BLaER1 (cell line): ENCODE data around the gene EPC2.

ENCODE experiments used
- H3K27ac ChIP-seq: shearing (Covaris generic); formaldehyde crosslinking; 2 replicates; pipeline ENCODE4 v1.8.1; 2022
- H3K27me3 ChIP-seq: shearing (Covaris generic); formaldehyde crosslinking; 2 replicates; pipeline ENCODE4 v1.8.1; 2022
- H3K36me3 ChIP-seq: shearing (Covaris generic); formaldehyde crosslinking; 2 replicates; pipeline ENCODE4 v1.8.1; 2022
- H3K4me1 ChIP-seq: shearing (Covaris generic); formaldehyde crosslinking; 2 replicates; pipeline ENCODE4 v1.8.1; 2022
- H3K4me2 ChIP-seq: shearing (Covaris generic); formaldehyde crosslinking; 2 replicates; pipeline ENCODE4 v1.8.1; 2022
- H3K4me3 ChIP-seq: shearing (Covaris generic); formaldehyde crosslinking; 2 replicates; pipeline ENCODE4 v1.8.1; 2022
- H3K9ac ChIP-seq: shearing (Covaris generic); formaldehyde crosslinking; 2 replicates; pipeline ENCODE4 v1.8.1; 2022
- H3K9me3 ChIP-seq: shearing (Covaris generic); formaldehyde crosslinking; 2 replicates; pipeline ENCODE4 v1.8.1; 2022
- H4K20me1 ChIP-seq: shearing (Covaris generic); formaldehyde crosslinking; 2 replicates; pipeline ENCODE4 v1.8.1; 2022
- Cebpa-rat ChIP-seq: shearing (Covaris generic); IDR thresholded peaks from 2 replicates; pipeline ENCODE4 v1.8.1; 2022

Gene EPC2

GRCh38 chr2:148614014-148614321, 30.6 kb upstream of the EPC2 start:
- no peak overlapping the region for H3K27ac ChIP-seq
- no peak for TF ChIP-seq Cebpa-rat
- H3K27me3 ChIP-seq, result no peaks in the 10 kb centered on the region
- no peak overlapping the region for H3K4me3 ChIP-seq
- H3K4me2 ChIP-seq, result peak overlapping the region; percentile 21; the same call in 1 of the 2 replicates
- H3K36me3 ChIP-seq, result no peaks in the 10 kb centered on the region
- peaks cover 13% of the 10 kb centered on the region for H3K4me1 ChIP-seq
- no peaks in the 10 kb centered on the region for H4K20me1 ChIP-seq
- no peaks in the 10 kb centered on the region for H3K9me3 ChIP-seq
- H3K9ac ChIP-seq, result no peak overlapping the region

- Histone ChIP-seq H3K4me3 (no peak overlapping the region), H3K9ac (no peak overlapping the region), H3K9me3 (no peaks in the 10 kb centered on the region), H3K27me3 (no peaks in the 10 kb centered on the region), H3K4me1 (peaks cover 13% of the 10 kb centered on the region), H3K27ac (no peak overlapping the region), H4K20me1 (no peaks in the 10 kb centered on the region), H3K4me2 (peak overlapping the region; percentile 21; the same call in 1 of the 2 replicates), H3K36me3 (no peaks in the 10 kb centered on the region)
- TF ChIP-seq Cebpa-rat, result no peak
These were observed 30.1 kb upstream of the EPC2 start for GRCh38 chr2:148614322-148615049.

- H3K9ac ChIP-seq, result no peak overlapping the region
- peaks cover 13% of the 10 kb centered on the region for H3K4me1 ChIP-seq
- H3K4me3 ChIP-seq, result no peak overlapping the region
- no peak for TF ChIP-seq Cebpa-rat
- no peaks in the 10 kb centered on the region for H3K9me3 ChIP-seq
- H4K20me1 ChIP-seq, result no peaks in the 10 kb centered on the region
- no peaks in the 10 kb centered on the region for H3K27me3 ChIP-seq
- H3K4me2 ChIP-seq, result no peak overlapping the region
- H3K36me3 ChIP-seq, result no peaks in the 10 kb centered on the region
- no peak overlapping the region for H3K27ac ChIP-seq
These were observed 29.1 kb upstream of the EPC2 start for GRCh38 chr2:148615381-148615841.

- Histone ChIP-seq H3K4me2 (no peak overlapping the region), H4K20me1 (no peaks in the 10 kb centered on the region), H3K4me3 (no peak overlapping the region), H3K9me3 (no peaks in the 10 kb centered on the region), H3K27ac (no peak overlapping the region), H3K9ac (no peak overlapping the region), H3K36me3 (no peaks in the 10 kb centered on the region), H3K4me1 (peaks cover 13% of the 10 kb centered on the region), H3K27me3 (no peaks in the 10 kb centered on the region)
- no peak for TF ChIP-seq Cebpa-rat
These were observed 27.9 kb upstream of the EPC2 start for GRCh38 chr2:148616662-148617061.

DNA sequence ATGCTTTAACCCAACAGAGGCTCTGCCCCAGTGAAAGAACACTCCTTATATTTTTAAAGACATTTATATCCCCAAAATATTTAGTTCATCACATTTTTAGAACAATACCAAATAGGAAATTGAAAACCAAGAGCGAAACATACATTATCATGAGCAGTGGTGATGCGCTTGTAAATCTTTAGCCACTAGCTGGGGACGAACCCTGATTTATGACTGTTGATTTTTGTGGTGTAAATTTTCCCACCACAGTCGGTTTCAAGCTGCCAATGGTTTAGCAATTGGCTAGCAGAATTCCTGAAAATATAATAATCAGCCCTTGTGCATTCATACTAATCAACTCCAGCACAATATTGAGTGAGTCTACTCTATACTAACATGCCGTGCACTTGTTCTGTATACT, 27.3 kb upstream of the EPC2 start:
- H3K4me2 ChIP-seq, result no peak overlapping the region
- H3K36me3 ChIP-seq, result no peaks in the 10 kb centered on the region
- no peak overlapping the region for H3K4me3 ChIP-seq
- H3K27me3 ChIP-seq, result no peaks in the 10 kb centered on the region
- no peak overlapping the region for H3K27ac ChIP-seq
- no peaks in the 10 kb centered on the region for H4K20me1 ChIP-seq
- H3K9me3 ChIP-seq, result no peaks in the 10 kb centered on the region
- no peak overlapping the region for H3K9ac ChIP-seq
- no peak for TF ChIP-seq Cebpa-rat
- peaks cover 13% of the 10 kb centered on the region for H3K4me1 ChIP-seq

DNA sequence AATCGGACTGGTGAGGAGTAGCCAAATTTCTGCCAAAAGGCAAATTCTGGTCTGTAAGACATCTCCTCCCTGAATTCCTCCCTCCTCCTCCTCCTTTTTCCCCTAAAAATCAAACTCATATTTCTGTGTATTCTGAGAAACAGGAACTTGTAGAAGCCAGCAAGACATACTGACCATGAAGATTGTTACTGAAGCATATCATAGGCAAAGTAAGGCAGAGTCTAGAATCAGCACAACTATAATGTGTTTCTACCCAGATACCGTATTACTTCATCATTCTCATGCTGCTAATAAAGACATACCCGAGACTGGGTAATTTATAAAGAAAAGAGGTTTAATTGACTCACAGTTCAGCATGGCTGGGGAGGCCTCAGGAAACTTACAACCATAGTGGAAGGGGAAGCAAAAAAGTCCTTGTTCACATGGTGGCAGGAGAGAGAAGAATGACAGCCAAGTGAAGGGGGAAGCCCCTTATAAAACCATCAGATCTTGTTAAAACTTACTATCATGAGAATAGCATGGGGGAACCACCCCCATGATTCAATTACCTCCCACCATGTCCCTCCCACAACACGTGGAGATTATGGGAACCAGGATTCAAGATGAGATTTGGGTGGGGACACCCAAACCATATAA, 24.9 kb upstream of the EPC2 start:
- Histone ChIP-seq H3K27me3 (no peaks in the 10 kb centered on the region), H3K9me3 (no peaks in the 10 kb centered on the region), H3K27ac (no peak overlapping the region), H3K4me2 (no peak overlapping the region), H4K20me1 (no peaks in the 10 kb centered on the region), H3K9ac (no peak overlapping the region), H3K4me3 (no peak overlapping the region), H3K4me1 (peaks cover 5% of the 10 kb centered on the region), H3K36me3 (no peaks in the 10 kb centered on the region)
- TF ChIP-seq Cebpa-rat, result no peak

DNA sequence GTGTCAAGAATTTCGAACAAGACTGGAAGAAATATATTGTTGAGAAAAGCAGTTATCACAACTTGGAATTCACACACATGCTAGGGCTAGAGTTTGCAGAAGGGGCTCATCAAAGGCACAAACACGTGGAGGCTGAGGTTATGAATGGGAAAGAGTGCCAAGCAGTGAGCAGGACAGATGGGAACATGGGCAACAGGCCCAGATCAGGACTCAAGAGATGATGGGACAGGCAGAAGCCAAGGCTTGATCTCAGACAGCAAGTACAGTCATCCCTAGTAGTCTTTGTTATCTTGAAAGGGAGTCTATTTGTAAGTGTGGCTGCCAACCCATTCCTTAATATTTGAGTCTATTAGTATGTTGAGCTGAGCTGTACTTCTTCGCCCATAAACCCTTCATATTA, 22.2 kb upstream of the EPC2 start:
- no peak overlapping the region for H3K4me3 ChIP-seq
- no peaks in the 10 kb centered on the region for H3K4me1 ChIP-seq
- no peak overlapping the region for H3K9ac ChIP-seq
- TF ChIP-seq Cebpa-rat, result no peak
- H4K20me1 ChIP-seq, result no peaks in the 10 kb centered on the region
- H3K9me3 ChIP-seq, result no peaks in the 10 kb centered on the region
- no peak overlapping the region for H3K27ac ChIP-seq
- no peaks in the 10 kb centered on the region for H3K36me3 ChIP-seq
- no peaks in the 10 kb centered on the region for H3K27me3 ChIP-seq
- no peak overlapping the region for H3K4me2 ChIP-seq

DNA sequence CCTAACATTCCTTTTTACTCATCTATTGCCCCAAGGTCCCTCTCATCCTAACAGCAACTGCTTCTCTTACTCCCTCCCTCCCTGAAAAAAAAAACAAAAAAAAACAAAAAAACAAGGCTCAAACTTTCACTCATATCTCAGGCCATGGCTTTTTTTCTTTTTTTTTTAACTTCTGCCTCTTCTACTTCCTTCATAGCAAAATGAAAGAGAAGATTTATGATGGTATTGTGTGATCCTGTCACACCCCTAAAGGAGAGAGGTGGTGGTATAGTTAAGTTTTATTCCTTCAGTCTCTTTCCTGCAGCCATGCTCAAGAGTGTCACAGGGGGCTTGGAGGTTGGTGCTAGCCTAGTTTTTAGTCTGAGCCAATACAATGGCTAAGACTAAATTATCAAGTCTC, 21.5 kb upstream of the EPC2 start:
- Histone ChIP-seq H3K4me1 (no peaks in the 10 kb centered on the region), H3K4me2 (no peak overlapping the region), H3K9ac (no peak overlapping the region), H3K4me3 (no peak overlapping the region), H4K20me1 (no peaks in the 10 kb centered on the region), H3K27me3 (no peaks in the 10 kb centered on the region), H3K36me3 (no peaks in the 10 kb centered on the region), H3K9me3 (no peaks in the 10 kb centered on the region), H3K27ac (no peak overlapping the region)
- TF ChIP-seq Cebpa-rat, result no peak

DNA sequence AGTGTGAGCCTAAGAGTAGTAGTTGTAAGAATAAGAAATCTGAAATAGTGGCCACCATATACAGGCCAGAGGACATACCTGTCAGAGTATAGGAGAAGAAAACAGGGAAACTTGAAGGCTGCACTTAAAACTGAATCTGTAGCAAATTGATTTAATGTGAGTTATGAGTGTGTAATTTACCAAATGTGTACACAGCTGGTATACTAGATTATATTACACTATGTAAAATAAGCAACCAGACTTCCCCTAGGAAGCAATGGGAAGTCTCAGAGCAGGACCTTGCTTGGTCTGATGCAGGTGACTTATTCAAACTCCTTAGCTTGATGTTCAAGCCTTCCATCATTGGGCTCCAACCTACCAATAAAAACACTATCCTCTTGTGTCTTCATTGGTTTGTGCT, 17.3 kb upstream of the EPC2 start:
- Histone ChIP-seq H3K4me2 (no peak overlapping the region), H3K4me1 (no peaks in the 10 kb centered on the region), H4K20me1 (no peaks in the 10 kb centered on the region), H3K4me3 (no peak overlapping the region), H3K27ac (no peak overlapping the region), H3K9me3 (no peaks in the 10 kb centered on the region), H3K9ac (no peak overlapping the region), H3K27me3 (no peaks in the 10 kb centered on the region), H3K36me3 (no peaks in the 10 kb centered on the region)
- TF ChIP-seq Cebpa-rat, result no peak

DNA sequence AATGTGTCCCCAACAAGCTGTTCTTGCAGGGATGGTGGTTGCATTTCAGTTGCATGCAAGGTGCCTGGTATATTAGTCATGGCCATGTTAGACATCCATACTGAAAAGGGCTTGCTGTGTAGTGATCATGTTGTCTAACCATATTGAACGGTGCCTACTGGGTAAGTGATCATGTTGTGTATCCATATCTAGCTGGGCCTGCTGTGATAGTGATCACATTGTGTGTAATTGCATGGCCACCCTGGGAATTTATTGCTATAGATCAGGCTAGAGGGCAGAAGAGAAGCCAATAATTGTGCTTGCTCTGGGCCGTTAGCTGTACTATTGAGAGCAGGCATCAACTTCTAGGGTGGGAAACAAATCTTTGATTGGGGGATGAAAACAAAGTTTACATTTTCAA, 9.8 kb upstream of the EPC2 start:
- no peak overlapping the region for H3K4me2 ChIP-seq
- H3K36me3 ChIP-seq, result no peaks in the 10 kb centered on the region
- H3K27me3 ChIP-seq, result no peaks in the 10 kb centered on the region
- H4K20me1 ChIP-seq, result no peaks in the 10 kb centered on the region
- H3K9me3 ChIP-seq, result no peaks in the 10 kb centered on the region
- no peak overlapping the region for H3K4me3 ChIP-seq
- H3K27ac ChIP-seq, result no peak overlapping the region
- H3K9ac ChIP-seq, result no peak overlapping the region
- no peak for TF ChIP-seq Cebpa-rat
- H3K4me1 ChIP-seq, result no peaks in the 10 kb centered on the region

- Histone ChIP-seq H3K27me3 (peaks cover 4% of the 10 kb centered on the region; the same call in 1 of the 2 replicates), H3K9me3 (no peaks in the 10 kb centered on the region)
- no peak for TF ChIP-seq Cebpa-rat
These were observed 6.0 kb upstream of the EPC2 start for GRCh38 chr2:148638543-148638942.

More at GRCh38 chr2:148638543-148638942, 6.0 kb upstream of the EPC2 start:
- Histone ChIP-seq H3K9ac (no peak overlapping the region), H3K27ac (no peak overlapping the region), H3K4me1 (peaks cover 9% of the 10 kb centered on the region), H3K36me3 (no peaks in the 10 kb centered on the region), H3K4me3 (no peak overlapping the region), H4K20me1 (no peaks in the 10 kb centered on the region), H3K4me2 (no peak overlapping the region)
